ENCODE measurements around the gene CBLN1. TPM values are rescaled to one million over a fixed set of nuclear protein-coding genes. Genes with fewer than 3 reads are reported as not detected.

Gene CBLN1
- total and polyA plus RNA-seq, 2 donors (not counting 1 experiment from before 2014, with no cell fraction given), result not detected

DNA sequence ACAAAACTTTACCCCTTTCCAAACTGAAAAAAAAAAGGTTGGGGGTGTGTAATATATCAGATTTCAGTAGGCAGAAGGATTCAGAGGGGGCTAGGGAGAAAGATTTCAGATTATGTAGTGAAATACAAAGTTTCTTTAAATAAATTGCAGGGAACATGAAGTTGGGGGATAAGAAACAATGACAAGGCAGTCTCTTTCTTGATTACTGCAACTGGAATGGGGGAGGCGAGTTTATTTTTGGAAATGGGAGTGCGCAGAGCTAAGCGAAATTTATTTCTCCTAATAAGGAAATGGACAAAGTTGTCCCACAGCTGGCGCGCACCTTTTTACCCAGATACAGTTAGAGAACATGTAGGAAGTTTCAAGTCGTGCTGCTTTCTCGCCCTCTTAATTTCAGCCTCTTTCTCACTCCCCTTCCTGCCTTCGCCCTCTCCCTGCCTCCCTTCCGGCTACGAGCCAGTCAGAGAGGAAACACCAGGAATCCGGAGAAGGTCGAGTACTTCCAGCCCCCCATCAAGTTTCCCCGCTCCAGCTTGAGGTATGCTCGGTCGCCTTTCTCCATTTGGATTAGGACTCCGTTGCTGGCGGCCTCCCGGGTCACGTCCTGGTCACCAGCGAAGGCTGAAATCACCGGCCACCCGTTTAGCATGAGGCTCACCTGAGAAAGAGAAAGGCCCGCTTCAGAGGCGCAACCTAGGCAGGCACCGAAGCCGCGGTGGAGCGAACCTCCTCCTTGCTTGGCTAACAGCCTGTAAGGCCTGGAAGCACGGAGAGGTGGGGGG is 2.5 kb downstream of the CBLN1 start:
- no peaks in the 10 kb centered on the region for H4K20me1 ChIP-seq (ENCODE audit: control insufficient read depth, extremely low read depth, insufficient read depth, low read length)
- H3K9ac ChIP-seq (ENCODE audit: insufficient read depth, low read length), result no peak overlapping the region
- DNase-seq (ENCODE audit: low read depth in 2 of 2), result no peak
- H2AFZ ChIP-seq (ENCODE audit: low read length), result no peak overlapping the region
- H3K79me2 ChIP-seq (ENCODE audit: control insufficient read depth, insufficient read depth, low read length), result no peaks in the 10 kb centered on the region
- H3K27me3 ChIP-seq (ENCODE audit: control insufficient read depth, insufficient read depth, low read length), result peaks cover 45% of the 10 kb centered on the region
- no peaks in the 10 kb centered on the region for H3K4me1 ChIP-seq (ENCODE audit: control insufficient read depth, extremely low read depth, insufficient read depth, low read length)
- no peak for TF ChIP-seq EZH2 (IDR thresholded peaks at IDR 0.05; ENCODE audit: low read length, missing control alignments)
- TF ChIP-seq, protein P1, sequence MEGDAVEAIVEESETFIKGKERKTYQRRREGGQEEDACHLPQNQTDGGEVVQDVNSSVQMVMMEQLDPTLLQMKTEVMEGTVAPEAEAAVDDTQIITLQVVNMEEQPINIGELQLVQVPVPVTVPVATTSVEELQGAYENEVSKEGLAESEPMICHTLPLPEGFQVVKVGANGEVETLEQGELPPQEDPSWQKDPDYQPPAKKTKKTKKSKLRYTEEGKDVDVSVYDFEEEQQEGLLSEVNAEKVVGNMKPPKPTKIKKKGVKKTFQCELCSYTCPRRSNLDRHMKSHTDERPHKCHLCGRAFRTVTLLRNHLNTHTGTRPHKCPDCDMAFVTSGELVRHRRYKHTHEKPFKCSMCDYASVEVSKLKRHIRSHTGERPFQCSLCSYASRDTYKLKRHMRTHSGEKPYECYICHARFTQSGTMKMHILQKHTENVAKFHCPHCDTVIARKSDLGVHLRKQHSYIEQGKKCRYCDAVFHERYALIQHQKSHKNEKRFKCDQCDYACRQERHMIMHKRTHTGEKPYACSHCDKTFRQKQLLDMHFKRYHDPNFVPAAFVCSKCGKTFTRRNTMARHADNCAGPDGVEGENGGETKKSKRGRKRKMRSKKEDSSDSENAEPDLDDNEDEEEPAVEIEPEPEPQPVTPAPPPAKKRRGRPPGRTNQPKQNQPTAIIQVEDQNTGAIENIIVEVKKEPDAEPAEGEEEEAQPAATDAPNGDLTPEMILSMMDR (conservative IDR thresholded peaks at IDR 0.05 in 1 of 2, IDR thresholded peaks at IDR 0.05 in 1 of 2; ENCODE audit: low read depth in 1 of 2, low read length in 2 of 2), result no peak
- no peak overlapping the region for H3K4me3 ChIP-seq (replicated peaks in 1 of 4; ENCODE audit: control extremely low read depth in 1 of 4, insufficient read depth in 1 of 4, low read depth in 3 of 4, low read length in 4 of 4)
- H3K27ac ChIP-seq (ENCODE audit: insufficient read depth, low read length), result no peak overlapping the region
- no peaks in the 10 kb centered on the region for H3K36me3 ChIP-seq (ENCODE audit: control insufficient read depth, insufficient read depth, low read length)
- H3K4me2 ChIP-seq (ENCODE audit: extremely low read depth, insufficient read depth, low read length), result no peak overlapping the region
- no peaks in the 10 kb centered on the region for H3K9me3 ChIP-seq (ENCODE audit: control insufficient read depth, insufficient read depth, low read depth, low read length)

DNA sequence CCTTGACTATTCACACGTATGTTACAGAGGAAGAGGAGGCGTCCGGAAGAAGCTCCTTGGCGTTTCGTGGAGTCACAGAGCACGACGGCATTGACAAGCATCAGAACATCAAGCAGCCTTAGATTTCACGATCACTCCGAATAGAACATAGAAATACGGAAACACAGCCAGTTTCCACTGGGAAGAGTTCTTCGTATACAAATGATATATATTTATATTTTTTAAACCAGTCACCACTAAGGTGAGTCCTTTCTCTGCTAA is 3.1 kb downstream of the CBLN1 start:
- Histone ChIP-seq H3K27me3 (ENCODE audit: control insufficient read depth, insufficient read depth, low read length) (peaks cover 42% of the 10 kb centered on the region), H3K9ac (ENCODE audit: insufficient read depth, low read length) (no peak overlapping the region), H3K36me3 (ENCODE audit: control insufficient read depth, insufficient read depth, low read length) (no peaks in the 10 kb centered on the region), H3K9me3 (ENCODE audit: control insufficient read depth, insufficient read depth, low read depth, low read length) (no peaks in the 10 kb centered on the region), H3K27ac (ENCODE audit: insufficient read depth, low read length) (no peak overlapping the region), H4K20me1 (ENCODE audit: control insufficient read depth, extremely low read depth, insufficient read depth, low read length) (no peaks in the 10 kb centered on the region), H3K4me2 (ENCODE audit: extremely low read depth, insufficient read depth, low read length) (no peak overlapping the region), H3K4me3 (replicated peaks in 1 of 4; ENCODE audit: control extremely low read depth in 1 of 4, insufficient read depth in 1 of 4, low read depth in 3 of 4, low read length in 4 of 4) (no peak overlapping the region), H3K4me1 (ENCODE audit: control insufficient read depth, extremely low read depth, insufficient read depth, low read length) (no peaks in the 10 kb centered on the region), H3K79me2 (ENCODE audit: control insufficient read depth, insufficient read depth, low read length) (no peaks in the 10 kb centered on the region), H2AFZ (ENCODE audit: low read length) (no peak overlapping the region)
- no peak for TF ChIP-seq EZH2 (IDR thresholded peaks at IDR 0.05; ENCODE audit: low read length, missing control alignments)
- TF ChIP-seq, protein P1 (conservative IDR thresholded peaks at IDR 0.05 in 1 of 2, IDR thresholded peaks at IDR 0.05 in 1 of 2; ENCODE audit: low read depth in 1 of 2, low read length in 2 of 2), result no peak
- no peak for DNase-seq (ENCODE audit: low read depth in 2 of 2)

DNA sequence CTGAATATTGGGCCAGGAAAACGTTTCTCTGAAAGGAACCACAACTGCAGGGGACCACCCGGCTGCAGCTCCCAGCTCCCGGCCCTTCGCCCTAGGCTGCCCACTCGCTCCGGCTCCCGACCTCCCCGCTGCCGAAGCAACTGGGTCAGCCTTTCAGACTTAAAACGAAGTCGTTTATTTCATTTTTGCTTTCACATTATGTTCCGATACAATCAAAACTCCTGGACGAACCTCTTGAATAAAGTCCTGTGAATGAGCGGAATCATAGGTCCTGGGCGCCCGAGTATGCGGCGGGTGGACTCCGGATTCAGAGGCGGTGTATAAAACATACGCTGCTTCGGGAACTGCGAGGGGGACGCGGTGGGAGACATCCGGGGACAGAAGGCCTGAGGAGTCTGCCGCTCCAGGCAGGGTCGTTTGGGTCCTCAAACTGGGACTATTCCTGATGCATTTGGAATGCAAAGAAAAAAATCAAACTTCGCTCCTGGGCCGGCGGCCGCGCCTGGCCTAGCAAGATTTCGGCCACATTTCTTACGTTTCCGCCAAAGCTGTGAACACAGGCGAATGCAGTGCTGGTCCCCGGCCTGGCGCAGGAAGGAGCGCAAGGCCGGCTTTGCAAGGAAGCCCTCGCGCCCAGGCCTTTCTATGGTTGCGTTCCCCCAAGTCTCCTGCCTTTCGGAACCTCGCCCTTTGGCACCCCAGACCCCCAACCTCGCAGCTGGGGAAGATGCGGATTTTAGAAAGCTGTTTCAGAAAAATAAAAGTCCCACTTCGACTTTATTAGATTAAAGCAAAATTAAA is 3.7 kb downstream of the CBLN1 start:
- no peaks in the 10 kb centered on the region for H3K9me3 ChIP-seq (ENCODE audit: control insufficient read depth, insufficient read depth, low read depth, low read length)
- H3K27me3 ChIP-seq (ENCODE audit: control insufficient read depth, insufficient read depth, low read length), result peaks cover 42% of the 10 kb centered on the region
- TF ChIP-seq EZH2 (IDR thresholded peaks at IDR 0.05; ENCODE audit: low read length, missing control alignments), result peak; percentile 62
- TF ChIP-seq, protein P1 (conservative IDR thresholded peaks at IDR 0.05 in 1 of 2, IDR thresholded peaks at IDR 0.05 in 1 of 2; ENCODE audit: low read depth in 1 of 2, low read length in 2 of 2), result no peak

More for the DNA sequence above, 3.7 kb downstream of the CBLN1 start:
- H3K4me3 ChIP-seq (replicated peaks in 1 of 4; ENCODE audit: control extremely low read depth in 1 of 4, insufficient read depth in 1 of 4, low read depth in 3 of 4, low read length in 4 of 4), result no peak overlapping the region
- no peak overlapping the region for H3K4me2 ChIP-seq (ENCODE audit: extremely low read depth, insufficient read depth, low read length)
- DNase-seq (ENCODE audit: low read depth in 2 of 2), result no peak
- H2AFZ ChIP-seq (ENCODE audit: low read length), result no peak overlapping the region
- H3K36me3 ChIP-seq (ENCODE audit: control insufficient read depth, insufficient read depth, low read length), result no peaks in the 10 kb centered on the region
- no peak overlapping the region for H3K9ac ChIP-seq (ENCODE audit: insufficient read depth, low read length)
- no peaks in the 10 kb centered on the region for H4K20me1 ChIP-seq (ENCODE audit: control insufficient read depth, extremely low read depth, insufficient read depth, low read length)
- H3K4me1 ChIP-seq (ENCODE audit: control insufficient read depth, extremely low read depth, insufficient read depth, low read length), result no peaks in the 10 kb centered on the region
- H3K79me2 ChIP-seq (ENCODE audit: control insufficient read depth, insufficient read depth, low read length), result no peaks in the 10 kb centered on the region
- H3K27ac ChIP-seq (ENCODE audit: insufficient read depth, low read length), result no peak overlapping the region

All from fibroblast of lung (primary cell).